ENCODE measurements around the gene MAML3. TPM values are rescaled to one million over a fixed set of nuclear protein-coding genes. Genes with fewer than 3 reads are reported as not detected.

The MAML3 gene
- total RNA-seq, 4 donors from 2014 or later = 18.2 to 42.7 (median 28.6) TPM

DNA sequence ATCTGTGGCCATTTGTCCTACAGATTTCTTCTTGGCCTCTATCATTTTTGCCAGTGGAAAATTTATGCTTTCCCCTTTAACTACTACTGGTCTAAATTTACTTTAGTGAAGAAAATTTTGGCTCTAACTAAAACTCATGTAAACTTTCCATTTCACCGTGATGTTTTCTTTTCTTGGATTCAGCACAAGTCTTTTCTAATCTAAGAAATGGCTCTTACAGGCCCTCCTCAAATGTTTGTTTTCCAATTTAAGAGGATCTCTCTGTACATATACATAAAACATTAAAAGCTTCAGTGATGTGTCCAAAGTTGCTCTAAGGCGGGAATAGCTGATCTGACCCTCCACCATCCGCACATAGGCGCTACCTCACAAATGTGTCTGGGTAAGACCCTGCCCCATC, 68.1 kb downstream of the MAML3 start:
- no peaks in the 10 kb centered on the region for H3K36me3 ChIP-seq
- H3K27me3 ChIP-seq = no peaks in the 10 kb centered on the region
- H3K27ac ChIP-seq = no peak overlapping the region
- 88% methylated on average over 4 of the region's 4 CpGs for WGBS
- peaks cover 2% of the 10 kb centered on the region for H3K4me1 ChIP-seq
- H3K9me3 ChIP-seq = no peaks in the 10 kb centered on the region
- no peak for DNase-seq (ENCODE audit: low spot score in 2 of 2)
- TF ChIP-seq, protein P1, sequence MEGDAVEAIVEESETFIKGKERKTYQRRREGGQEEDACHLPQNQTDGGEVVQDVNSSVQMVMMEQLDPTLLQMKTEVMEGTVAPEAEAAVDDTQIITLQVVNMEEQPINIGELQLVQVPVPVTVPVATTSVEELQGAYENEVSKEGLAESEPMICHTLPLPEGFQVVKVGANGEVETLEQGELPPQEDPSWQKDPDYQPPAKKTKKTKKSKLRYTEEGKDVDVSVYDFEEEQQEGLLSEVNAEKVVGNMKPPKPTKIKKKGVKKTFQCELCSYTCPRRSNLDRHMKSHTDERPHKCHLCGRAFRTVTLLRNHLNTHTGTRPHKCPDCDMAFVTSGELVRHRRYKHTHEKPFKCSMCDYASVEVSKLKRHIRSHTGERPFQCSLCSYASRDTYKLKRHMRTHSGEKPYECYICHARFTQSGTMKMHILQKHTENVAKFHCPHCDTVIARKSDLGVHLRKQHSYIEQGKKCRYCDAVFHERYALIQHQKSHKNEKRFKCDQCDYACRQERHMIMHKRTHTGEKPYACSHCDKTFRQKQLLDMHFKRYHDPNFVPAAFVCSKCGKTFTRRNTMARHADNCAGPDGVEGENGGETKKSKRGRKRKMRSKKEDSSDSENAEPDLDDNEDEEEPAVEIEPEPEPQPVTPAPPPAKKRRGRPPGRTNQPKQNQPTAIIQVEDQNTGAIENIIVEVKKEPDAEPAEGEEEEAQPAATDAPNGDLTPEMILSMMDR (IDR thresholded peaks at IDR 0.05) = no peak
- no peak for TF ChIP-seq EP300 (IDR thresholded peaks at IDR 0.05)
- TF ChIP-seq POLR2AphosphoS5 (IDR thresholded peaks at IDR 0.05) = no peak
- no peak for TF ChIP-seq POLR2A (IDR thresholded peaks at IDR 0.05)
- H3K4me3 ChIP-seq = no peak overlapping the region

DNA sequence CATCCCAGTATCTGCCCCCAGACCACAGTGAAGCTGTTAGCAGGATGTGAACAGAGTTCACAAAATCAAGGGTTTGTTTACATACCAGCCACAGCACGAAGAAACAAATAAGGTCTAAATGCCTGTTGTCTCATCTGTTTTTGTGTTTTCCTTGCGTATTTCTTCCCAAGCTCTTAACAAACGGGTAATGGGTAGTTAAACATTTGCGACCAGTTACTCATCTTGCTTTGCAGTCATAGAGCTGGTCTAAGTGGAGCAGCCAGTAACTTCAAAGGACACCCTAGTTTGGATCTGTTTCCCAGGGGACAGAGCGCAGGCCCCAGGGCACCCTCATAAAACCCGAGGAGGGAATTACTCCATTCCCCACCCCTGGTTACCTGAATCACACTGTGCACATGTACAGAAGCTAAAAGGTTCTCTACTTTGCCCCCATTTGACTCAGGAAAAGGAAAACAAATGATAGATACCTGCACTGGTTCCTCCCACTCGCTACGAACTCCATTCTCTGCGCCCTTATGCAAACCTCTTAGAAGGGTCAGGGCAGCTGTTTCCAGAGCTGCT, 68.8 kb downstream of the MAML3 start:
- no peaks in the 10 kb centered on the region for H3K27me3 ChIP-seq
- no peaks in the 10 kb centered on the region for H3K36me3 ChIP-seq
- H3K9me3 ChIP-seq = no peaks in the 10 kb centered on the region
- TF ChIP-seq, protein P1 (IDR thresholded peaks at IDR 0.05) = no peak
- TF ChIP-seq POLR2A (IDR thresholded peaks at IDR 0.05) (no peak), POLR2AphosphoS5 (IDR thresholded peaks at IDR 0.05) (no peak), EP300 (IDR thresholded peaks at IDR 0.05) (no peak)
- H3K4me1 ChIP-seq = peaks cover 2% of the 10 kb centered on the region
- H3K4me3 ChIP-seq = no peak overlapping the region
- DNase-seq (ENCODE audit: low spot score in 2 of 2) = no peak
- WGBS = 84% methylated on average over 9 of the region's 9 CpGs
- no peak overlapping the region for H3K27ac ChIP-seq

DNA sequence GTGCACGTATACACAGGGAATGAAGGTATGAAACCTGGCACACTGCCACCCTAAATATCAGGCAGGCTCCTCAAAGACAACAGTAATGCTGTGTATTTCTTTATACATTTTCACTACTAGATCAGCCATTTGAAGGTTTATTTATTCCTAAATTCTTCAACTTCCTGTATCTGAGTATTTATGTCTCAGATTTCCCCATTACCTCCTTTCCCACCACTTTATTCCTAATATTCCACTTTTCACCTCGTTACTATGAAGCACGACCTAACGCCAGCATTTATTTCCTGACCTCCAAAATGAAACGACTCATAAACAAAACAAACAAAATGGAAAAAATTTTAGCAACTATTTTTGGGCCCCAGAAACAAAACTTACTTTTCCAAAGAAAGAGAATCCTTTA, 69.6 kb downstream of the MAML3 start:
- TF ChIP-seq EP300 (IDR thresholded peaks at IDR 0.05) = no peak
- no peak for TF ChIP-seq POLR2AphosphoS5 (IDR thresholded peaks at IDR 0.05)
- TF ChIP-seq POLR2A (IDR thresholded peaks at IDR 0.05) = no peak
- TF ChIP-seq, protein P1 (IDR thresholded peaks at IDR 0.05) = no peak
- no peaks in the 10 kb centered on the region for H3K27me3 ChIP-seq
- H3K36me3 ChIP-seq = no peaks in the 10 kb centered on the region
- peaks cover 2% of the 10 kb centered on the region for H3K4me1 ChIP-seq
- no peak overlapping the region for H3K4me3 ChIP-seq
- 69% methylated on average over 5 of the region's 5 CpGs for WGBS
- DNase-seq (ENCODE audit: low spot score in 2 of 2) = no peak
- H3K27ac ChIP-seq = no peak overlapping the region
- H3K9me3 ChIP-seq = no peaks in the 10 kb centered on the region

DNA sequence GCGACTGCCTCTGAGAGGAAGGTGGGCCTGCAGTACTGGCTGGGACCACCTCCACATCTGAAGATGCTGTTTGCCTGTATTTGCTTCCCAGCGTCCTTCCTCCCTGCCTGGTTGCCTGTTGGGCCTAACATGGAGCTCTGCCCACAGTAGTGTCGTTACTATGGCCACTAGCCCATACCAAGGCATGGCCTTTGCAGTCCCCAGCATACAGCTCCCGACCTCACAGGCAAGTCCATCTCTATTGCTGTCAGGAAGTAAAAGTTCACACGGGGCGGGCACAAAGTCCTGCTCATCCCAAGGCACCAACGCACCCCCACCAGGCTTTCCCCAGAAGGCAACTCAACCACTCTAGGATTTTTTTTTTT, 71.6 kb downstream of the MAML3 start:
- TF ChIP-seq EP300 (IDR thresholded peaks at IDR 0.05) (no peak), POLR2A (IDR thresholded peaks at IDR 0.05) (no peak), POLR2AphosphoS5 (IDR thresholded peaks at IDR 0.05) (no peak)
- TF ChIP-seq, protein P1 (IDR thresholded peaks at IDR 0.05) = no peak
- Histone ChIP-seq H3K4me1 (peaks cover 2% of the 10 kb centered on the region), H3K4me3 (no peak overlapping the region), H3K27me3 (no peaks in the 10 kb centered on the region), H3K27ac (no peak overlapping the region), H3K36me3 (no peaks in the 10 kb centered on the region), H3K9me3 (no peaks in the 10 kb centered on the region)
- 97% methylated on average over 7 of the region's 7 CpGs for WGBS
- DNase-seq (ENCODE audit: low spot score in 2 of 2) = no peak

DNA sequence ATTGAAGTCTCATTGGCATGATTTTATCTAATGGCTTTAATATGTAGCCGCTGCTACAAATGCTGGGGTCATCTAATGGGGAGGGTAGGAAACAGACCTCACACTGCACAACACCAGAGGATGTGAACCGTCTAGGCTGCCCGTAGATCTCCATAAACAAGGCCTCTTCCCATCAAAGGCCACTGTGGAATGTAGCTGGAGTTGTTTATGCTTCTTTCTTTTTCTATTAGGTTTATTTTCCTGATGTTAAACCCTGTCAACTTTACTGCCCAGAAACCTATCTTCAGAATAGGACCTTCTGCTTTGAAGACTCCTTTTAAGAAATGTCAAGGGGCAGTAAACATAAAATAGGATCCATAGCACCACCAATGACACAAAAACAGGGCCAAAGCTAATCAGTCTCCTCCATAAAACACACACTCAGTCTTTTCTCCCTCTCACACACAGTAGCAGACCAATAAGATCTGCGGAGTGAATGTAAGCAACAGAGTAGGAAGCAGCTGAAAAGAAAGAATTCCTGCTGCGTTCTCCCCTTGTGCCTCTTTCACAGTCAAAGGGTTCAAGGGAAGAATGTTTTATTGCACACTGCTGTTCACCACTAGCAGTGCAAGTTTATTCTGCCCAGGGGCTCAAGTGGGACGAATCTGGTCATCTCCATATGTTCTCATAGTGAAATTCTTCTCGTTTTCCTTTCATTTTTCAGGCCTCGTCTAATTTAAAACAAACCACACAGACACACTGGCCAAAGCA, 72.2 kb downstream of the MAML3 start:
- Histone ChIP-seq H3K27ac (no peak overlapping the region), H3K36me3 (no peaks in the 10 kb centered on the region)
- 81% methylated on average over 8 of the region's 8 CpGs for WGBS

More for the DNA sequence above, 72.2 kb downstream of the MAML3 start:
- Histone ChIP-seq H3K4me1 (peaks cover 2% of the 10 kb centered on the region), H3K9me3 (no peaks in the 10 kb centered on the region), H3K4me3 (no peak overlapping the region), H3K27me3 (no peaks in the 10 kb centered on the region)
- no peak for TF ChIP-seq EP300 (IDR thresholded peaks at IDR 0.05)
- TF ChIP-seq, protein P1 (IDR thresholded peaks at IDR 0.05) = no peak
- TF ChIP-seq POLR2A (IDR thresholded peaks at IDR 0.05) = no peak
- no peak for TF ChIP-seq POLR2AphosphoS5 (IDR thresholded peaks at IDR 0.05)
- no peak for DNase-seq (ENCODE audit: low spot score in 2 of 2)

Measured in suprapubic skin (tissue), 4 donors.